HG02852 (cell line): ENCODE measurements around the gene CACNA1D.

Experiments
- ATAC-seq: cut with Tn5 transposase; IDR thresholded peaks from one replicate; pipeline ENCODE4 v1.9.1; 2021; ENCODE audit warnings: mild to moderate bottlenecking, moderate library complexity; ENCODE audit not compliant: unreplicated experiment

The CACNA1D gene

DNA sequence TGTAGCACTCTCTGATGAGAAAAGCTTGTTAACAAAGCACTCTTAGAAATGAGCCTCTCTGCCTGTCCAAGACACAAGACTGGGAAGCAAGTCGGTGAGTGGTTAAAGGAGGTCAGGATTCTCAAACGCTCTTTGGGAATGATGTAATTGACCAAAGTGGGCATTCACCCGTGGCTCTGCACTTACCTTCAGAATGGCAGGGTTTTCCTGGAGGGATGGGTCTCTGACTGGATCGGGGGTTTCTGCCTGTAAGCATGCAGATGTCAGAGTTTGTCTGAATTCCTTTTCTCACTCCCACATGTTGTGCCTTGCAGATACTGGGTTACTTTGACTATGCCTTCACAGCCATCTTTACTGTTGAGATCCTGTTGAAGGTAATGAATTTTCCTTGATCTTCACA is 245.6 kb downstream of the CACNA1D start:
- ATAC-seq: no peak

DNA sequence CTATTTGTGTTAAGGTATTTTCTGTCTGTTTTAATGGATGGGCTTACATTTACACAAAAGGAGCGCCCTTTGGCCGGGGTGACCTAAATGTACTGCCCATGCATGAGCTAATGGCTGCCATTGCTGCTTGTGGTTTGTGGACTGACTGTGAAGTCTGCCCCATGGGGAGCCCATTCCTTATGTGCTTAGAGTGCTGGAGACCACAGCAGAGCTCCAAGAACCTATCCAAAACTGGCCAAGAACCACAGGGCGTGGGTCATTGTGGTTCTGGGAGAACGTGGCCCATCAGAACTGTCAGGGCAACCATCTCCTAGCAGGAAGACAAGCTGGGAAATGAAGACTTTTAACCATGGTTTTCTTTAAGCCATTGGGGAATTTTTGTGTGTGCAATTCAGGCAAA is 246.5 kb downstream of the CACNA1D start:
- no peak for ATAC-seq

DNA sequence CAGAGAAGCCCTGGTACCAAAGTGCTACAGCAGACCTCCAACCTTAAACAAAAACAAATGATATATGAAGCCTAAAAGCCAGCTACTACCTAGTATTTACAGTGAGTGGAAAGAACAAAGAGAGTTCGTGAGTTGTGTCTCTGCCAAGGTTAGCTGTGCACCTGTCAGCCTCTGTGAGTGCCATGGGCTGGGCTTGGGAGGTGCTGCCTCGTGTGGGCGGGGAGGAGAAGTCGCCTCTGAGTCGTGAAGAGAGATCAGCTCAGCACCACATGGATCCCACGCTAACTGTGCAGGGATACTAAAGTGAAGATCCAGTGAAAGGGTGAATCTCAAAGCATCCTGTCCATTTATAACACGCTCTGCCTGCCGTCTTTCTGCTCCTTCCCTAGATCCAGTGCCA is 249.9 kb downstream of the CACNA1D start:
- ATAC-seq: no peak

DNA sequence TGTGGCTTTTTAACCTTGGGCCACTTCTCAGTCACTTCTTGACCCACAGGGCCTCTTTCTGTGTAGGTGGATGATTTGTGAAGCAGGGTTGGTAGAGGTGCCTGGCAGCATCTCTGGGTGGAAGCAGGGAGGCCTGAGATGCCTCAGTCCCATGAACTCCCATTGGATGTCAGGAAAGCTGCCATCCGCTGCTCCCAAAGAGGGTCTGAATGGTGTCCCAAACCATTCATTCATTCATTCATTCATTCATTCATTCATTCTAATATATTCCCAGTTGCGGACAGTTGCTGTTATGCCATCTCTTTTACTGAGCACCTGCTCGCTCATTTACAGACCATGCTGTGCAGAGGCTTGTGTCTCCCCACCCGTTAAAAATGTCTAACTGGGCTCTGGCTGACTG is 253.1 kb downstream of the CACNA1D start:
- no peak for ATAC-seq

DNA sequence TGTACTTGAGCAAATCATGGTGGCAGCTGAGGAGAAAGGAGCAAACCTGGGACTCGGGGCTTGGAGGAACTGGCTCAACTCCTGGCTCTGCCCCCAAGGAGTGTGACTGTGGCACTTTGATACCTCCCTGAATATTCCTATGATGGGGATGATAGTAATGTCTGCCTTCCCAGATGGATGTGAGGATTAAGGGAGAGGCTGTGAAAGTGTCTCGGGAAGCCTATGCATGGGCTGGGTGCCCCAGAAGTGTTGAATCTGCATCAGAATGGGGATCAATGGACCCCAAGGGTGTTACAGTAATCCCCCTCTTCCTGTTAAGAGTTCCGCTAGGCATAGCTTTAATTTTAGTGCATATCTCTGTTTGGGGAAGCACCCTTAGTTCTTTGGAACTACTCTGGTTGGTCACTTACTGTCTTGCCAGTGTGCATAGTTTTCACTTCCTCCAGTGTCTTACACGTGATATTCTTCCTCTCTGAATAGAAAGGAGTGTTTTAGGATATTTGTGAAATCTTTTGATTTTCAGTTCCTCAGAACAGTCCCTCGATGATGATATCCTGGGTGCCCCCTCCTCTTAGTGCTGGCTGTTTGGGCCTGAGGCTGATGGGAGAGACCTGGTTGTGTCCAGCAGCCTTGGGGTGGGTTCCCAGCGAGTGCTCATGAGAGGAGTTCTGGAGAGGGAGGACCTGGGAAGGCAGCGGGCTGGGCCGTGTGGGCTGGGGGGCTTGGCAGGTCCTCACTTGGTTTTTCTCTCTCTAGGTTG is 254.3 kb downstream of the CACNA1D start:
- ATAC-seq: peak; percentile 85

DNA sequence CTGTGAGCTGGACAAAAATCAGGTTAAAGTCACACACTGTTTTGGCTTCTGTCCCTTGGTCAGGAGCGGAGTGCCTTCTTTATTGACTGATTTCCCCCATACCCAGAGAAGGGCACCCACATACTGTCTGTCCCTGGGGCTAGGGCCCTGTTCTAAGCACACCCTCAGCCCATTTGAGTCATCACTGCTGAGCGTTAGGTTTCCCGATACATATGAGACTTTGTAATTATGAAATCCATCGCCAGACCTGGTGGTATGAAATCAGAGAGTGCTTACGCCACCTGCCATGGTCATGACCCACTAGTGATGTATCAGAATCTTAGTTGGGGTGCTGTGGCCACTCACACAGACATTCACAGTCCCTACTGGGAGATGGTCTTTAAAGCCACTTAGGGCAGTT is 255.0 kb downstream of the CACNA1D start:
- no peak for ATAC-seq

DNA sequence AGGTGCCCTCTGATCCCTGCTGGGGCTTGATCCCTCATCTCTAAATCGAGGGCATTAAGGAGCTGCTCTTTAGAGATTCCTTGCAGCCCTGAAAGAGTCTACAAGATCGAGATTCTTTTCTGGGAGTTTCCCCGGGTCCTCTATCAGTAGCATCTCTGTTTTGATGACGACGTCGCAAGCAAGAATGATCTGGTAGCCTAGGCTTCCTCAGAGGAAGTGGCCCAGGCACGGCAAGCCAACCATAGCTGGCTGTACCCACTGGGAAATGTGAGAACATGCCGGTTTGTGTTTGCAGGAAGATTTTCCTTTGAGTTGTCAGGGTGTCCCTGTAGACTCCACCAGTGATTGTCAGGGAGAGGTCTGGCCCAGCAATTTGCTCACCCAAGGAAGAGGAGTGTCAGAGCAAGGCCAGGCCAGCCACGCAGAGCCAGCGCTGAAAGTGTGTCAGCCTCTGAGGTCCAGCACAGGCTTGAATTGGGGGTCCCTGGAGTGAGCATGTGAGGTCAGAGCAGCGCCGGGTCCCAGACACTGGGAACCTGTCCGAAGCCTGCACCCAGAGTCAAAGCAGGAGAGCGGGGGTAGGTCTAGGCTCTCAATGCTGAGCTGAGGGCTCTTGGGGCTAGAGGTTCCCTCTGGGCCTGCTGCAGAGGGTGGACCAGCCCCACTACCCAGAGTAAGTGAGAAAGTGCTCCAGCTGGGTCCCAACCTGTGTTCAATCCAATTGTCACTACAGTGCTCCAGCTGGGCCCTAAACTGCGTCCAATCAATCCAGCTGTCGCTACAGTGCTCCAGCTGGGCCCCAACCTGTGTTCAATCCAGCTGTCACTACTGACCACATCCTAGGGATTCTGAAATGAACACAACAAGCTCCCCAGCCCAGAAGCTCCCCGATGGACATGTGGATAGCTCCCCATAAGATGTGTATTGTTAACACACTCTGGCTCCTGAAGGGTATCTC is 256.1 kb downstream of the CACNA1D start:
- no peak for ATAC-seq

DNA sequence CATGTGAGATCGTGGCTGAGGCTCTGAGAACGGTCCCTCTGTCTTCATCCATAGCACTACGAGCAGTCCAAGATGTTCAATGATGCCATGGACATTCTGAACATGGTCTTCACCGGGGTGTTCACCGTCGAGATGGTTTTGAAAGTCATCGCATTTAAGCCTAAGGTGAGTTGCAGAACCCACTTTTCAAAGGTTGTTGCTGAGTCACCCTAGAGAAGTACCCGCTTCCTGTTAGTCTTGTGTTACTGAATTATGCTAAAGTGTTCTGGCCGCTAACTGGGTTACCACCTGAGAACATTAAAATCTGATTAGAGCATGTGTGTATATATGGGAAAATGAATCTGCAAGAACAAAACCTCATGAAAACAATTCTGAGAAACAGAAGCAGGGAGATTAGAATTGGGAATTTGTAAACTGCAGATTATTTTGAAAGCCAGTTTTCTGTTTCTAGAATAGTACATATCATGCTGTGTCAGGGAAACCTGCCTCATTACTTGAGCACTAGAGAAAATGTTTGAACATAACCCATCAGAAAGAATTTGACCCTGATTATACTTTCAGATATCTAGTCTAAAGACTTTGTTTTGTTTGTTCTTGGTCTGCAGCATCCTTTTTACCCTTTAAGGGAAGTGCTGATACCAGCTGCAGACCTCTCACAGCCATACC is 259.2 kb downstream of the CACNA1D start:
- peak; percentile 44 for ATAC-seq

DNA sequence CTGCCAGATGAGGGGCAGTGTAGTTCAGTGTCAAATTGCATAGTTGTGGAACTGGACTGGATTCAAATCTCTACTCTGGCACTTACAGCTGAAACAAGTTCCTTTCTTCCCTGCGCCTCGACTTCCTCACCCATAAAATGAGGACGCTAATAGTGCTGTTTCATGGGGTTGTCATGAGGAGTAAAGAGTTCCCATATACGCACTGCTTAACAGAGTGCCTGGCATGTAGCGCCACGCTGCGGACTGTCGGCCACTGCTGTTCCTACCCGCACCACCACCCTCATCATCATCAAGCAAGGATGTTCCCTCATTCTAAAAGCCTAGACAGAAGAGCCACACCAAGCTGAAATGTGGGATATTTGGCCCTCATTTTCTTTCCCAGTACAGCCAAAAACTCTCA is 259.9 kb downstream of the CACNA1D start:
- ATAC-seq: no peak

DNA sequence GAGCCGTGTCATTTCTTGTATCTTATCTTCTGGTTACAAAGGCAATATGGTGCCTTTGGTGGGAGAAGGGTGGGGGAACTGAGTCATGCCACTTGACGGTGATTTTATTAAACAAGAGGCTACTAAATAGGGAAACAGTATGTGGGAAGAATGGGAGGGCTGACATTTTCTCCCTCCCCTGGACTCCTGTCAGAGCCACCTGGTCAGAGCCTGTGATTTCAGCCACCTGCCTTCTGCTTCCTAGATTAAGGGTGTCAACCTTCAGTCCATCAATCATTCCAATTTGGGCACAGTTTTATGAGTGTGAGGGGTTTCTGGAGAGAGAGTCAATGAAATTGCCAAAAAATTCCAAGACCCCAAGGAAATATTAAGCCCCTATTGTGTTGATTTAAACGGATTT is 264.4 kb downstream of the CACNA1D start:
- no peak for ATAC-seq

DNA sequence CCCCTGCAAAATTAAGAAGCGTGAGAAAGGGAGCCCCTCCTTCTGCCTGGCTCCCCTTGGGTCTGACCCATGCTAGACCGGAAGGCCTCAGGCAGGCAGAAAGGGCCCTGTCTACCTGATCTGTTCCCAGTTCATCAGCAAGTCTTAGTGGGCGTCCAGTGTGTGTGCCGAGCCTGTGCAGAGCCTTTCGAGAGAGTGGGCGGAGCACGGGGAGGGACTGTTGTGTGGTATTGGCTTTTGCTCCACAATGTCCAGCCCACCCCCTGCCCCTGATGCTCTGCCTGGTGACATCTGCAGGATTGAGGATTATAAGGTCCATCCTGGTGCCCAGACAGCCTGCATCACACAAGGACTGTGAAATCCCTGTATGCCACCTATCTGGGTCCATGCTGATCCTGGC is 268.9 kb downstream of the CACNA1D start:
- ATAC-seq: no peak

DNA sequence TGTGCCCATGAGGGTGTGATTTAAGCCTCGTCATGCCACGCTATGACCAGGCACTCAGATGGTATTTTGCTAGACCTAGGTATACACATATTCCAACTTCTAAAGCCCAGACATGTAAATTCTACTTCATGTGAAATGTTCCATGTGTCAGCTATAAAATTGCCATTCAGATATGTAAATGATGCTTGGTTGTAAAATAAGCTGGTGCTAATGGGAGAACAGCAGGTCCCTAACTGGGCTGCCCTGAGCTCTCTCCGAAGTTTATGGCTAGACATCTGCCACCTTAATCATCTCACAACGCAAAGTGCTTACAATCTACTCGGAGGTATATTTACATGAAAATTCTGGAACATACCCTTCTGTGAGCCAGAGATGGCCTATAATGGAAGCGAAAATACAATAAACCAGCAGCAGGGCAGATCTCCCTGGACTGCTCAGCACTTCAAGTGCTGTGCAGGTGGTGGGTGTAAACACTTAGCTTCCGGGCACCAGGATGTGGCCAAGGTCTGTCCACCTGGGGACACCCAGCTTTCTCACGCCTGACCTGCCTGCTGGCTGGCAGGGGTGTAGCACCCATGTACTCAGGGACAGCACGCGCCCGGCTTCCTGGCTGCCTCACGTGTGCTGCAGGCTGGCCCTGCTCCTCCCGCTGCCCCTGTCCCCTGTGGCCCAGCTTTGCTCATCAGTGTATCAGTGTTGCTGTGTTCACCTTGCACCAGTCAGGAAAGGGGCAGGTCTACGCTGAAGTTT is 269.8 kb downstream of the CACNA1D start:
- ATAC-seq: no peak

DNA sequence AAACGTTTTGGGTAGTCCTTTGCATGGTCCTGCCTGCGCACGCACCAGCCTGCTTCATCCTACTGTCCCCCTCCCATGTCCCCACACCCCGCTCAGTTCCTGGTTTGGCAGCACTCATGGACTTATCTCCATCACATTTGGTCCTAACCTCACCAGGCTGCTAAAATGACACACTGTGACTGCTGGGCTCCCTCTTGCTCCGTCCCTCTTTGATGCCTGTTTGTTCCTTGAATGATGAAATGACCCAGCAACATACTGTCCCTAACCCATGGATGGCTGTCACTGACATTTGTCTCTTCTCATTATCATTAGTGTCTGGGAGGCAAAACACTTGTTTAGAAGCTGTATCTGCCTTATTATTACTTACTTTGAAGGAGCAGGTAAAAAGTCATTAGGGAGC is 271.3 kb downstream of the CACNA1D start:
- ATAC-seq: no peak

DNA sequence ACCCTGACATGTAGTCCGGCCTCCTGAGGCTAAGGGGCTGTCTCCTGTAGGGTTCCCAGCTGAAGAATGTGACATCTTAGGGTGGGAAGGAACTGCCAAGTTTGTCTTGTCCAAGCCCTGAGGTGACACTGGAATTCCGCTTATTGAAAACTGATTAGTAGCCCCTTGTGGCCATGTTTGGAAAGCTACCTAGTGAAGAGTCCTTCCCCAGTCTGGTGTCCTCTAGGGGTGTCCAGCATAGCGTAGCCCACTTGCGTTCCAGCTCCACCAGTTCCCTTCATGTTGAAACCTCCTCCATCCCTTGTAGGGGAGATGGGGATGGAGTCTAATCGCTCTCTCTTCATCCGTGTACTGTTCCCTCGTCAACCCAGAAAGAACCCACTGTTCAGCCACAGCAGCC is 272.3 kb downstream of the CACNA1D start:
- no peak for ATAC-seq

DNA sequence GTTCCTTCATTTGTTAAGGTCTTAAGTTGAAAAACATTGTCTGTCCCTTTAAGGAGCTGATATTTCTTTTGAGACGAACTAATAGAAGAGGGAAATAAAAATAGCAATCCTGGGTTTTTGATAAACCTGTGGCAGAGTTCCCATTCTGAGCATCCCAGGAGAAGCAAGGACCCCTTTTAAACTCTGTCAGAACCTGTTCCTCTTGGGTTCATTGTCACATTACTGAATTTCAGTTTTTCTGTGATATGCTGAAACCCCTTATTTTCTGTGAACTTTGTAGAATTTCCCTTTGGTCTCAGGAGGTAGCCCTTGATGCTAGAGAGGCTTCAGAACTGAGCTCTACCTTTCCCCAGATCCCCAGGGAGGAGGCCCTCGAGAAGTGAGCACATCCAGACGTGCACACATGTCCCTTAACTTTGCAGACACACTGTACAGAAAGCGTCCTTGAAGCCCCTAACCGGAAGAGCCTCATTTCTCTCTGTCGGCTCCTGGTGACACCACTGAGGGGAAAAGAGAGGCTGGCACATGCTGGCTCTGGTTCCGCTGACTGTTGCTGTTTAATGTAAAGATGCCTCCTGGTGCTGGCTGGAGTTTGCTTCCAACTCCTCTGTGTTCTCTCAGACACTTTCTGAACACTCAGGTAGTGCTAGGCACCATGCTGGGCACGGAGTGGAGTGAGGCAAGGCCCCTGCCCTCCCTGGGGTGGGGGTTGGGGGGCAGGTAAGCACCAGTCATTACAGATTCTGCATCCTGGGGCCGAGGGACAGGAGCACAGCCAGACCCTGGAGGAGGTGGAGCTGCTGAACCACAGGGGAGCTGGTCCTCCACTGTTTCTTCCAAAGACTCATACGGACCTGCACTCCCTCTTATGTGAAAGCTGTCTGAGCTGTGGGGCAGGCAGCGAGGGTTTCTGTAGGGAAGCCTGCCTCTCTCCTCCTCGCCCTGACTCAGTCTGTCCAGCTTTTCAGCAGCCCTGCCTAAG is 274.4 kb downstream of the CACNA1D start:
- ATAC-seq: no peak

DNA sequence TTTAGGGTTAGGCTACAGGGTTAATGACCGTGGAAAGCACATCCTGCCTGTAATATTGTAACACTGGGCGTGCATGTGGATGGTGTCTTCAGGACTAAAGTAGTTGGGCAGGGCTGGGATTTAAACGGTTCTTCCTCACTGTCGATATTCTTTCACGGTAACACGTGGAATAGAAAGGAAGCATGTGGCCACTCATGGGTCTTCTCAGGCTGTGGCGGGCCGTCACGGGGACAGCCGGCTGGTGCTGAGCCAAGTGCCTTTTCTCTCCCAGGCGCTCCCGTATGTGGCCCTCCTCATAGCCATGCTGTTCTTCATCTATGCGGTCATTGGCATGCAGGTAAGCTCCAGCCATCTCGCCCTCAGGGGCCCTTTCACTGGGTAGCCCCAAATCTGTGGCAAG is 278.2 kb downstream of the CACNA1D start:
- ATAC-seq: no peak

DNA sequence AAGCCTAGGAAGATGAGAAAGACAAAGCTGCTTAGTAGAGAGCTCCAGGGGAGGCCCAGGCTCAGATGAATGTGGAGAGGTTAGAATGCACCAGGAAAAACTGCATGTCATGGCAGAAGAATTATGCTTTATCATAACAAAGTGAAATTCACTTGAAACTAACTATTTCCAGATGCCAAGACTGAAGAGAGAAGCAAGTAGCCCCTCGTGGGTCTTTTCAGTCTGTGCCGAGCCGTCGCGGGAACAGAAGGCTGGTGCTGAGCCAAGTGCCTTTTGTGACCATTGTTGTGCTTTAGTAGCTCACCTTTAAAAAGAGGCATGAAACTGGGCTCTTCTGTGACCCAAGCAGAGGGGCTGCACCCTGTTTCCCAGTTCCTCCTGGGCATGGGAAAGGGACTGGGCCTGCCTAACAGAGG is 278.6 kb downstream of the CACNA1D start:
- no peak for ATAC-seq

DNA sequence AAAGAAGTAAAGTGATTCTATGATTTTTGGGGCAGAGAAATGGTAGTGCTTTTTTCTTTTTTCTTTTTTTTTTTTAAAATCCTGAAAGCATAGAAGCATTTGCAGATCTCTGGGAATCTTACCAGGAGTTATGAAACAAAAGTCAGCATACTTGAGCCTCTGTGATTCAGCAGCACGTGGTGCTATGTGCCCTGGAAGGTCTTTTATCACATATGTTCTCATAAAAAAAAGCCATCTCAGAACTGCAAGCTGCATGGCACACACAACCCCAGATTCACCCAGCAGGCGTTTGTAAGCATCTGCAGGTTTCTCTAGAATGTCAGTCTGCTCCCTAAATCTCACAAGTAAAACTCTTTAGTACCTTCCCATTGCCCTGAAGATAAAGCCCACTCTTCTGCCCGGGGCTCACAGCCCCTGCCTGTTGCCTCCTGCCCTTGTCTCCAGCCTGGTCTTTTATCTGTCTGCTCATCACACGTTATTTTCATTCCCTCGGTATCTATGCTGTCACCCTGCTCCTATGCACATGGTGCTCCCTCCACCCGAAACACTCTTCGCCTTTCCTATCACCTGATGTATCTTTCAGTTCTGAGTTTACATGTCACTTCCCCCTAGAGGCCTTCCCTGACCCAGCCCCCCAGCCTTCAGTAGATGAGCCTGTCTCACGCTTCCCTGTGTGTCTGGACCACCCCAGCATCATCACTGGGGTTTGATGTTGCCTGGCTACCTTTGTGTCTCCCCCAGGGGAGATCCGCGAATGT is 279.4 kb downstream of the CACNA1D start:
- ATAC-seq: peak; percentile 92

DNA sequence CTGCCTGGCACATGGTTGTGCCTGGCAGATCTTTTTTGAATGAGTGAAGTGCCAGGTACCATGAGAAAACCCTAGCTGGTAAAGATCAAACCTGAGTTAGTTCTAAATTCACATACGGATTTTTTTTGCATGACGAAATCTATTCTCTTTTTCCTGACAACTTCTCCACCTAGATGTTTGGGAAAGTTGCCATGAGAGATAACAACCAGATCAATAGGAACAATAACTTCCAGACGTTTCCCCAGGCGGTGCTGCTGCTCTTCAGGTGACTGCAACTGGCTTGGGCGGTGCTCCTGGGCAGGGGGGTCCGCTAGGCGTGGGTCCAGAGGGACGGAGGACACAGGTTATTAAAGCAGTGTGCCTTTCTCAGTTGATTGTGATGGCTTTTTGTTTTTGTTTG is 280.0 kb downstream of the CACNA1D start:
- ATAC-seq: no peak
